ENCODE results near the gene RASGRP3.

- no peak for TF ChIP-seq CTCF (IDR thresholded peaks at IDR 0.05)
- TF ChIP-seq POLR2A (IDR thresholded peaks at IDR 0.05), result no peak
Measured at GRCh38 chr2:33597026-33597425, 120.6 kb downstream of the RASGRP3 start.
